Heart left ventricle (tissue), 13 donors: ENCODE results near the gene GRK3.

Experiments
- CTCF ChIP-seq, 12 donors: fragments of 200-600 bp; sonication (generic) in 4 of 12; IDR thresholded peaks; one replicate each; pipeline versions ENCODE4 v1.5.0 to v1.8.0; 2018 to 2022; ENCODE audit warnings: antibody characterized with exemption in 12 of 12, mild to moderate bottlenecking in 5 of 12
- POLR2A ChIP-seq, 2 donors: fragments of 450-650 bp; IDR thresholded peaks; one replicate each; pipeline ENCODE4 v1.6.1; 2017; ENCODE audit warnings: antibody characterized with exemption in 2 of 2, mild to moderate bottlenecking in 2 of 2, moderate library complexity in 2 of 2
- donor health status: ischemic (EF 13 %, LVEDD 7.1; RV severe dilation, severe dysfunction).
- donor health status: DM: no; HTN: yes; CAD: no.
- donor health status: DM: no; HTN: no; CAD: no.
- donor health status: ischemic (EF 25% LVEDD 6.9; RV normal size, moderate dysfunction).
- donor health status: ischemic (EF 25% LVEDD 5.7; RV mildly dilated, moderate dysfunction).
- donor health status: ischemic (EF 35%, LVEDD 5.7; RV mildly dilated, moderate dysfunction).
- donor health status: nonischemic (EF 11% LVEDD 7.7; RV severe dilation, severe dysfunction).
- donor health status: DM: yes; HTN: yes; CAD: no.
- donor health status: PGD.
- donor health status: ischemic (EF 29% LVEDD 5.4; RV normal size, mild dysfunction).
- donor health status: nonischemic (EF 23%, LVEDD 6.1; RV moderate dilation, normal function).

- no peak for TF ChIP-seq CTCF (IDR thresholded peaks at IDR 0.05)
- TF ChIP-seq POLR2A (IDR thresholded peaks at IDR 0.05): no peak
Measured at GRCh38 chr22:25564979-25565677, 653 bp downstream of the GRK3 start.
